Measurements from ENCODE around the gene CYSLTR1.

The CYSLTR1 gene, protein sequence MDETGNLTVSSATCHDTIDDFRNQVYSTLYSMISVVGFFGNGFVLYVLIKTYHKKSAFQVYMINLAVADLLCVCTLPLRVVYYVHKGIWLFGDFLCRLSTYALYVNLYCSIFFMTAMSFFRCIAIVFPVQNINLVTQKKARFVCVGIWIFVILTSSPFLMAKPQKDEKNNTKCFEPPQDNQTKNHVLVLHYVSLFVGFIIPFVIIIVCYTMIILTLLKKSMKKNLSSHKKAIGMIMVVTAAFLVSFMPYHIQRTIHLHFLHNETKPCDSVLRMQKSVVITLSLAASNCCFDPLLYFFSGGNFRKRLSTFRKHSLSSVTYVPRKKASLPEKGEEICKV

DNA sequence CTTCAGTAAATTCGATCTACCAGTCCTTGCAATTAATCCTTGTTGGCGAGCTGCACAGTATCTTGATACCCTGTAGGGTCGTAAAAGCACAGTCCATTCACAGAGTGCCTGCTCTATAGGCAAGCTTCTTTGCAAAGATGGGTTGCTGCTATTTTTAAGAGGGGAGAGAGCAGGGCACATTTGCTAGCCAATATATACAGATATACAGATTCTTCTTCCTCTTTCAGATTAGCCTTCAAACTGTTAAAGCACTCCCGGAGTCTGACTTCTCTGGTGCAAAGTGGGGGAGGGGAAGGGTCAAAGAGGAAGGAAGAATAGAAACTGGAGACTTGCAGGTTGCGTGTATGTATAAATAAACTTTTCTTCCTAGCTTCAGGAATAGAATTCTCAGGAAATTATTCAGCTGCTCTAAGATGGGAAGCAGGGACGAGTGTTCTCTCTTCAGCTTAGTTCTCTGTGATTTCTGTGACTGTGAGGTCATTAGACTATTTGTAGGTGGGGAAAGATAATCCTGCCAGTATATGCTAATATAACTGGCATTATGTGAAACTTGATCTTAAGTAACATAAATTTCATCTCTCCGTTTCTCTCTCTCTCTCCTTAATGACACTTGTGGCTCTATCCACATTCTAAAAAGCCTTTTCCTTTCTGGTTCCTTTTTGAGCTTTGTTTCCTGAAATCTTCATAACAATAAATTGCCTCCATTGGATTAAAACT is at the start of gene CYSLTR1:
Gene CYSLTR1 (minus strand): TSS at position 242 of the 717 bp plus-strand sequence. CDS start 53,865 bp downstream, outside the sequence.
- TF ChIP-seq, protein P1, sequence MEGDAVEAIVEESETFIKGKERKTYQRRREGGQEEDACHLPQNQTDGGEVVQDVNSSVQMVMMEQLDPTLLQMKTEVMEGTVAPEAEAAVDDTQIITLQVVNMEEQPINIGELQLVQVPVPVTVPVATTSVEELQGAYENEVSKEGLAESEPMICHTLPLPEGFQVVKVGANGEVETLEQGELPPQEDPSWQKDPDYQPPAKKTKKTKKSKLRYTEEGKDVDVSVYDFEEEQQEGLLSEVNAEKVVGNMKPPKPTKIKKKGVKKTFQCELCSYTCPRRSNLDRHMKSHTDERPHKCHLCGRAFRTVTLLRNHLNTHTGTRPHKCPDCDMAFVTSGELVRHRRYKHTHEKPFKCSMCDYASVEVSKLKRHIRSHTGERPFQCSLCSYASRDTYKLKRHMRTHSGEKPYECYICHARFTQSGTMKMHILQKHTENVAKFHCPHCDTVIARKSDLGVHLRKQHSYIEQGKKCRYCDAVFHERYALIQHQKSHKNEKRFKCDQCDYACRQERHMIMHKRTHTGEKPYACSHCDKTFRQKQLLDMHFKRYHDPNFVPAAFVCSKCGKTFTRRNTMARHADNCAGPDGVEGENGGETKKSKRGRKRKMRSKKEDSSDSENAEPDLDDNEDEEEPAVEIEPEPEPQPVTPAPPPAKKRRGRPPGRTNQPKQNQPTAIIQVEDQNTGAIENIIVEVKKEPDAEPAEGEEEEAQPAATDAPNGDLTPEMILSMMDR (IDR thresholded peaks at IDR 0.05; ENCODE audit: control insufficient read depth, insufficient read depth, low read depth, low read length, missing control alignments) = no peak
- no peak within 1 kb of the TSS for H3K4me3 ChIP-seq (ENCODE audit: control insufficient read depth, low read depth, low read length)
- no peak for DNase-seq (ENCODE audit: low read depth)

DNA sequence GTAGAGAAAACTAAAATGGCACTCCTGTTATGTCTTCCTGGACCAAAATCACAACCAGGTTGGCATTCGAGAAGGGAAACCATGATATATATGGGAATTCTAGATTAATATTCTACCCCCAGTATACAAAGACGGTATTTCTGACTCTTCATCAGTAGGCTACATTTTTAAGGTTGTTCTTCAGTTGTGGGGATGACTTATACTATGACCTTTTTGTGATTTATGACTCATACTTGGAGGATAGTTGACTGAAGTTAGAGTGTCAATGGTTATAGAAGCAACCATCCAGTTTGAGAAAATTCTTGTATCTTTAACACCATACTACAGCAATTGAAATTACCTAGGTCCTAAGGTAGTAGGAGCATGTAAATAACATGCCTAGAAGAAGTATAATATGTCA is 49.8 kb upstream of the CYSLTR1 start:
- TF ChIP-seq, protein P1 (IDR thresholded peaks at IDR 0.05; ENCODE audit: control insufficient read depth, insufficient read depth, low read depth, low read length, missing control alignments) = no peak
- no peak for DNase-seq (ENCODE audit: low read depth)

DNA sequence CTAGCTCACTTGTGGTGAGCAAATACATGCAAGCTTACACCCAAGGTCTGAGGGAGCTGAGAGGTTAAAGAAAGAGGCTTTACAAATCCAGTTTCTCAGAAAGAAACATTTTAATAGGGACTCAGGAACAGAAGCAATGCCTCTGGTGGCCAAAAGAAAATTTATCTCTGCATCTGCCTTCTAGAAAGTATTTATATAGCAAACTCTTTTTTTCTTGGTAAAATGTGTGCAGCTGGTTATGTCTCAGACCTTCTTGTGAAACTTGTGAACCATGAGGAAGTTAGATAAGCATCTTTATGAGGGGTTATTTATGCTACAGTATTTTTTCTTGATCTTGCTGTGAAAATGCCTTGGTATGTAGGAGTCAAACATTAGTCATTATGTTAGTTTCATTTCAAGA is 48.5 kb upstream of the CYSLTR1 start:
- DNase-seq (ENCODE audit: low read depth) = no peak
- H3K4me3 ChIP-seq (ENCODE audit: control insufficient read depth, low read depth, low read length) = no peak overlapping the region
- TF ChIP-seq, protein P1 (IDR thresholded peaks at IDR 0.05; ENCODE audit: control insufficient read depth, insufficient read depth, low read depth, low read length, missing control alignments) = no peak

More for the DNA sequence above, 49.8 kb upstream of the CYSLTR1 start:
- H3K4me3 ChIP-seq (ENCODE audit: control insufficient read depth, low read depth, low read length) = no peak overlapping the region

DNA sequence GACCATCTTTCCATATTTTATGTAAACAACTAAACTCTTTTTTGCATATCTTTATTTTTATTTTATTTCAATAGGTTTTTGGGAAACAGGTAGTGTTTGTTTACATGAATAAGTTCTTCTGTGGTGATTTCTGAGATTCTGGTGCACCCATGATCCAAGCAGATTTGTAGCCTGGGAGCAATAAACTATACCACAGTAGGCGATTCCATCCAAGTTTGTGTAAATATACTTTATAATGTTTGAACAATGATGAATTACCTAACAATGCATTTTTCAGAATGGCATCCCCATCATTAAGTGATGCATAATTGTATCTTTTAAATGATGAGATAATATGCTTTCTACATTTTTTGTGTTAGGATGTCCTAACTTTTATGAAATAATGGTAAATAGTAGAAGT is 39.2 kb upstream of the CYSLTR1 start:
- no peak overlapping the region for H3K4me3 ChIP-seq (ENCODE audit: control insufficient read depth, low read depth, low read length)
- TF ChIP-seq, protein P1 (IDR thresholded peaks at IDR 0.05; ENCODE audit: control insufficient read depth, insufficient read depth, low read depth, low read length, missing control alignments) = no peak
- DNase-seq (ENCODE audit: low read depth) = no peak

DNA sequence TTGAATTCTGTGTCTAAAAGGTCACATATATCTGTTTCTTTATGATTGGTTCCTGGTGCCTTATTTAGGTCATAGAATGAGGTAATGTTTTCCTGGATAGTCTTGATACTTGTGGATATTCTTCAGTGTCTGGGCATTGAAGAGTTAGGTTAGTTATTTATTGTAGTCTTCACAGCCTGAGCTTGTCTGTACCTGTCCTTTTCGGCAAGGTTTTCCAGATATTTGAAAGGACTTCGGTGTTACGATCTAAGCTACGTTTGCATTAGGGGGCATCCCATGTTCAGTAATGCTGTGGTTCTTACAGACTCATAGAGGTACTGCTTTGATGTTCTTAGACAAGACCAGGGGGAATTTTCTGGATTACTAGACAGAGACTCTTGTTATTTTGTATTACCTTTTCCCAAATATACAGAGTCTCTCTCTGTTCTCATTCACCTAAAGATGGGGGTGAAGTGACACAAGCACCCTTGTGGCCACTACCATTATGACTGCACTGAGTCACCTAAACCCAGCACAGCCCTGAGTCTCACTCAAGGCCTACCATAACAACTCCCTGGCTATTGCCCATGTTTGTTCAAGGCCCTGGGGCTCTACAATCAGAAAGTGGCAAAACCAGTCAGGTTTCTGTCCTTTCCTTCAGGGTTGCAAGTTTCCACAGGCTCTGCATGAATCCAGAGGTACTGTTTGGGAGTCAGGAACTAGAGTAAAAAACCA is 30.1 kb upstream of the CYSLTR1 start:
- no peak for DNase-seq (ENCODE audit: low read depth)
- H3K4me3 ChIP-seq (ENCODE audit: control insufficient read depth, low read depth, low read length) = no peak overlapping the region
- TF ChIP-seq, protein P1 (IDR thresholded peaks at IDR 0.05; ENCODE audit: control insufficient read depth, insufficient read depth, low read depth, low read length, missing control alignments) = no peak

DNA sequence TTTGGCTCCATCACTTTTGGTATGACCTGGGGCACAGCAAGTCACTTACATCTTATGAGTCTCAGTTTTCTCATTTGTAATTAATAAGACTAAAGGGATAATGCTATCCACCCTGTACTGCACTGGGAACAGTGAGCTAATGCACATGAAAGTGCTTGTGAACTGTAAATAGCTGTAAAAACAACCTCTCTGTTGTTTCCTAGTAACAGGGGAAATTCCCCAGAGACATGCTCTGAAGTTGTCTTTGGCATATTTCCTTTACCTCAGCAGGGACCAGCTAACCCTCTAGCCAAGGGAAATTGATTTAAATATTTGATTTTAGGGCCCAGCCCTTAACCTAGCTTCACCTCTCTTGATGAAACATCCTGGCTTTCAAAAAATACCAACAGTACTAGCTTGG is 6.1 kb upstream of the CYSLTR1 start:
- no peak overlapping the region for H3K4me3 ChIP-seq (ENCODE audit: control insufficient read depth, low read depth, low read length)
- TF ChIP-seq, protein P1 (IDR thresholded peaks at IDR 0.05; ENCODE audit: control insufficient read depth, insufficient read depth, low read depth, low read length, missing control alignments) = no peak
- DNase-seq (ENCODE audit: low read depth) = no peak
